Measurements from ENCODE around the gene CFAP141. TPM values are rescaled to one million over a fixed set of nuclear protein-coding genes. Genes with fewer than 3 reads are reported as not detected.
A peak's percentile ranks its signal among the peaks of the same experiment; 100 is the strongest.

Gene CFAP141
- polyA plus RNA-seq, 1 donor from 2014 or later, result not detected

- Mint-ChIP-seq H3K27me3 (no peaks in the 10 kb centered on the region), H3K4me3 (no peak overlapping the region), H3K9me3 (no peaks in the 10 kb centered on the region), H3K36me3 (no peaks in the 10 kb centered on the region), H3K4me1 (peaks cover 8 to 12% (median 9%) of the 10 kb centered on the region in 3 donors), H3K27ac (peak overlapping the region in 1 of 3 donors; percentile 78)
Measured at GRCh38 chr1:154170547-154171222, 35.4 kb downstream of the CFAP141 start.

GRCh38 chr1:154167461-154167860, 38.7 kb downstream of the CFAP141 start:
- Mint-ChIP-seq H3K27ac (no peak overlapping the region), H3K4me3 (peak overlapping the region in 1 of 4 donors; percentile 35), H3K9me3 (no peaks in the 10 kb centered on the region), H3K36me3 (peaks cover 4% of the 10 kb centered on the region), H3K4me1 (peaks cover 2 to 5% (median 4%) of the 10 kb centered on the region in 3 donors), H3K27me3 (no peaks in the 10 kb centered on the region)

- Mint-ChIP-seq H3K4me3 (no peak overlapping the region), H3K36me3 (peaks cover 4% of the 10 kb centered on the region), H3K27me3 (no peaks in the 10 kb centered on the region), H3K27ac (no peak overlapping the region), H3K4me1 (peaks cover 0 to 4% (median 0%) of the 10 kb centered on the region in 3 donors), H3K9me3 (no peaks in the 10 kb centered on the region)
Measured at GRCh38 chr1:154166207-154166606, 39.9 kb downstream of the CFAP141 start.

GRCh38 chr1:154159554-154159953, 46.6 kb downstream of the CFAP141 start:
- Mint-ChIP-seq H3K27me3 (no peaks in the 10 kb centered on the region), H3K36me3 (peaks cover 18% of the 10 kb centered on the region), H3K9me3 (no peaks in the 10 kb centered on the region), H3K27ac (no peak overlapping the region), H3K4me1 (peaks cover 13 to 28% (median 19%) of the 10 kb centered on the region in 3 donors), H3K4me3 (no peak overlapping the region)

GRCh38 chr1:154158307-154159125, 47.6 kb downstream of the CFAP141 start:
- peaks cover 13 to 28% (median 19%) of the 10 kb centered on the region in 3 donors for H3K4me1 Mint-ChIP-seq
- peak overlapping the region; percentile 14 to 82 (median 81) for H3K27ac Mint-ChIP-seq
- H3K4me3 Mint-ChIP-seq, result peak overlapping the region in 1 of 4 donors; percentile 74
- no peaks in the 10 kb centered on the region for H3K9me3 Mint-ChIP-seq
- H3K27me3 Mint-ChIP-seq, result no peaks in the 10 kb centered on the region
- H3K36me3 Mint-ChIP-seq, result peaks cover 15% of the 10 kb centered on the region

- Mint-ChIP-seq H3K27me3 (no peaks in the 10 kb centered on the region), H3K36me3 (peaks cover 15% of the 10 kb centered on the region), H3K4me1 (peaks cover 13 to 28% (median 19%) of the 10 kb centered on the region in 3 donors), H3K9me3 (no peaks in the 10 kb centered on the region), H3K4me3 (peak overlapping the region in 2 of 4 donors; percentile 74 to 78), H3K27ac (peak overlapping the region; percentile 14 to 82 (median 81))
Measured at GRCh38 chr1:154157520-154158306, 48.4 kb downstream of the CFAP141 start.

- Mint-ChIP-seq H3K4me3 (no peak overlapping the region), H3K36me3 (peaks cover 7% of the 10 kb centered on the region), H3K9me3 (no peaks in the 10 kb centered on the region), H3K4me1 (peaks cover 13 to 26% (median 19%) of the 10 kb centered on the region in 3 donors), H3K27me3 (no peaks in the 10 kb centered on the region), H3K27ac (peak overlapping the region in 1 of 3 donors; percentile 31)
Measured at GRCh38 chr1:154155251-154155650, 50.9 kb downstream of the CFAP141 start.

- H3K27me3 Mint-ChIP-seq, result no peaks in the 10 kb centered on the region
- H3K36me3 Mint-ChIP-seq, result peaks cover 3% of the 10 kb centered on the region
- no peaks in the 10 kb centered on the region for H3K9me3 Mint-ChIP-seq
- no peak within 1 kb of the TSS for H3K4me3 Mint-ChIP-seq
- H3K27ac Mint-ChIP-seq, result peak within 1 kb of the TSS; percentile 15 to 86 (median 67)
- H3K4me1 Mint-ChIP-seq, result peaks cover 13 to 24% (median 19%) of the 10 kb centered on the region in 3 donors
Measured at GRCh38 chr1:154154534-154155191, 51.5 kb downstream of the CFAP141 start, which contains the start of gene NUP210L. Gene NUP210L, minus strand, starts transcription at chr1:154155073.

- H3K27me3 Mint-ChIP-seq, result no peaks in the 10 kb centered on the region
Measured at GRCh38 chr1:154154053-154154452, 52.1 kb downstream of the CFAP141 start.

GRCh38 chr1:154151311-154151710, 54.8 kb downstream of the CFAP141 start:
- H3K9me3 Mint-ChIP-seq, result no peaks in the 10 kb centered on the region
- no peaks in the 10 kb centered on the region for H3K36me3 Mint-ChIP-seq
- H3K27me3 Mint-ChIP-seq, result no peaks in the 10 kb centered on the region
- no peak overlapping the region for H3K27ac Mint-ChIP-seq
- H3K4me1 Mint-ChIP-seq, result no peaks in the 10 kb centered on the region
- no peak overlapping the region for H3K4me3 Mint-ChIP-seq

More at GRCh38 chr1:154154053-154154452, 52.1 kb downstream of the CFAP141 start:
- H3K27ac Mint-ChIP-seq, result peak overlapping the region; percentile 15 to 86 (median 19)
- no peaks in the 10 kb centered on the region for H3K9me3 Mint-ChIP-seq
- H3K36me3 Mint-ChIP-seq, result no peaks in the 10 kb centered on the region
- H3K4me1 Mint-ChIP-seq, result peaks cover 13 to 23% (median 18%) of the 10 kb centered on the region in 3 donors
- H3K4me3 Mint-ChIP-seq, result no peak overlapping the region

Other genes starting within 250 kb of the CFAP141 start
- 57.2 TPM for gene CRTC2, start 247.7 kb downstream of the CFAP141 start, polyA plus RNA-seq
- 52.0 TPM for gene SLC39A1, start 242.8 kb downstream of the CFAP141 start, polyA plus RNA-seq
- gene CREB3L4, start 238.4 kb downstream of the CFAP141 start, polyA plus RNA-seq, result 6.5 TPM
- 344 TPM for gene JTB, start 228.7 kb downstream of the CFAP141 start, polyA plus RNA-seq
- not detected for gene RAB13, start 220.0 kb downstream of the CFAP141 start, polyA plus RNA-seq
- 22,392 TPM for gene RPS27, start 215.6 kb downstream of the CFAP141 start, polyA plus RNA-seq
- gene NUP210L, start 51.3 kb downstream of the CFAP141 start, polyA plus RNA-seq, result not detected
- 878 TPM for gene TPM3, start 14.2 kb downstream of the CFAP141 start, polyA plus RNA-seq
- 60.6 TPM for gene UBAP2L, start 14.6 kb upstream of the CFAP141 start, polyA plus RNA-seq
- 119 TPM for gene HAX1, start 66.3 kb upstream of the CFAP141 start, polyA plus RNA-seq
- not detected for gene AQP10, start 114.8 kb upstream of the CFAP141 start, polyA plus RNA-seq
- 20.7 TPM for gene ATP8B2, start 119.2 kb upstream of the CFAP141 start, polyA plus RNA-seq
- gene IL6R, start 199.0 kb upstream of the CFAP141 start, polyA plus RNA-seq, result 6.8 TPM